ENCODE data around the gene KDM3B. TPM values are rescaled to one million over a fixed set of nuclear protein-coding genes. Genes with fewer than 3 reads are reported as not detected.

KDM3B gene
- total and polyA plus RNA-seq, 12 donors, result 23.2 to 68.4 (median 49.4) TPM

DNA sequence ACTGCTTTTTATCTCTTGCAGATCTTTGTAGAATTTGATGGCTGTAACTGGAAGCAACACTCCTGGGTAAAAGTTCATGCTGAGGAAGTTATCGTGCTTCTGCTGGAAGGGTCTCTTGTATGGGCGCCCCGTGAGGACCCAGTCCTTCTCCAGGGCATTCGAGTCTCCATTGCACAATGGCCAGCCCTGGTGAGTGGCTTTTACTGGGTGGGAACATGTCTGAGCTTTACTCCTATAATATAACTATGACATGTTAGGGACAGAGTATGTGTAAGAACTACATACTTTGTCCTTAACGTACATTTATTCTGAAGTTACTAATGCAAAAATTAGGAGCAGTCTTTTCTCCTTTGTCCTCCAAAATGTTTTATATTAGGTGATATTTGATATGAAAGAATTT lies 20.2 kb downstream of the KDM3B start:
- WGBS, 4 donors, result 63 to 73% (median 72%) methylated on average over 5 of the region's 5 CpGs
- Histone ChIP-seq H3K4me1 (replicated peaks in 1 of 2) (peaks cover 0 to 17% of the 10 kb centered on the region in 2 donors), H3K4me3 (no peak overlapping the region), H3K27me3 (no peaks in the 10 kb centered on the region), H3K9me3 (replicated peaks in 1 of 3) (no peaks in the 10 kb centered on the region), H3K36me3 (replicated peaks in 1 of 2) (peaks cover 0 to 42% of the 10 kb centered on the region in 2 donors), H3K27ac (no peak overlapping the region)
- DNase-seq, result no peak
- intact Hi-C loops (cut with DNase I), result no loop called here
- no peak for TF ChIP-seq POLR2A (IDR thresholded peaks at IDR 0.05)
- TF ChIP-seq, protein P1, sequence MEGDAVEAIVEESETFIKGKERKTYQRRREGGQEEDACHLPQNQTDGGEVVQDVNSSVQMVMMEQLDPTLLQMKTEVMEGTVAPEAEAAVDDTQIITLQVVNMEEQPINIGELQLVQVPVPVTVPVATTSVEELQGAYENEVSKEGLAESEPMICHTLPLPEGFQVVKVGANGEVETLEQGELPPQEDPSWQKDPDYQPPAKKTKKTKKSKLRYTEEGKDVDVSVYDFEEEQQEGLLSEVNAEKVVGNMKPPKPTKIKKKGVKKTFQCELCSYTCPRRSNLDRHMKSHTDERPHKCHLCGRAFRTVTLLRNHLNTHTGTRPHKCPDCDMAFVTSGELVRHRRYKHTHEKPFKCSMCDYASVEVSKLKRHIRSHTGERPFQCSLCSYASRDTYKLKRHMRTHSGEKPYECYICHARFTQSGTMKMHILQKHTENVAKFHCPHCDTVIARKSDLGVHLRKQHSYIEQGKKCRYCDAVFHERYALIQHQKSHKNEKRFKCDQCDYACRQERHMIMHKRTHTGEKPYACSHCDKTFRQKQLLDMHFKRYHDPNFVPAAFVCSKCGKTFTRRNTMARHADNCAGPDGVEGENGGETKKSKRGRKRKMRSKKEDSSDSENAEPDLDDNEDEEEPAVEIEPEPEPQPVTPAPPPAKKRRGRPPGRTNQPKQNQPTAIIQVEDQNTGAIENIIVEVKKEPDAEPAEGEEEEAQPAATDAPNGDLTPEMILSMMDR (IDR thresholded peaks at IDR 0.05), result no peak

GRCh38 chr5:138382347-138382746 lies 29.9 kb downstream of the KDM3B start:
- Histone ChIP-seq H3K36me3 (replicated peaks in 1 of 2) (peaks cover 0 to 86% of the 10 kb centered on the region in 2 donors), H3K27me3 (no peaks in the 10 kb centered on the region), H3K27ac (no peak overlapping the region), H3K9me3 (replicated peaks in 1 of 3) (no peaks in the 10 kb centered on the region), H3K4me1 (replicated peaks in 1 of 2) (no peaks in the 10 kb centered on the region), H3K4me3 (no peak overlapping the region)
- TF ChIP-seq POLR2A (IDR thresholded peaks at IDR 0.05), result no peak
- TF ChIP-seq, protein P1 (IDR thresholded peaks at IDR 0.05), result no peak
- WGBS, 4 donors, result 93 to 97% (median 96%) methylated on average over 8 of the region's 8 CpGs
- no peak for DNase-seq
- intact Hi-C loops (cut with DNase I), result no loop called here

DNA sequence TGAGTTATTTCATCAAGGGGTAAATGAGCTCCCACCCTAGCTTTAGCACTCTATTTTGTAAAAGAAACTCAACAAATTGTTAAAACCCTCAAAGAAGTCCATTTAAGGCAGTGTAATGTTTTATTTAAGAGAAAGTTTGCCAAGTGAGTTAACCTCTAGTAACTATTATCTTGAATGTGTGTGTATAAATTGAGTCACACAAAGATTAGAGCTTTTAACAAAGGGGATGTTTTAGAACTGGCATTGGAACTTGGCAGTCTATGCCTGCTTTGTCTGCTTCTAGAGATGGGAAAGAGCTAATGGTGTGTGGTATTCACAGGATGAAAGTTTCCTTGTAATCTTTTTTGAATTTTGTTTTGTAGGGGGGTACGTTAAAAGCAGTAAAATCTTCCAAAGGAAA lies 33.2 kb downstream of the KDM3B start:
- WGBS, 4 donors, result 86 to 96% (median 90%) methylated on average over 1 of the region's 1 CpG
- intact Hi-C loops (cut with DNase I), result no loop called here
- Histone ChIP-seq H3K9me3 (replicated peaks in 1 of 3) (no peaks in the 10 kb centered on the region), H3K27ac (no peak overlapping the region), H3K36me3 (replicated peaks in 1 of 2) (peaks cover 0 to 77% of the 10 kb centered on the region in 2 donors), H3K4me3 (no peak overlapping the region), H3K27me3 (no peaks in the 10 kb centered on the region), H3K4me1 (replicated peaks in 1 of 2) (no peaks in the 10 kb centered on the region)
- no peak for DNase-seq
- TF ChIP-seq, protein P1 (IDR thresholded peaks at IDR 0.05), result no peak
- TF ChIP-seq POLR2A (IDR thresholded peaks at IDR 0.05), result no peak

GRCh38 chr5:138386290-138386689 lies 33.8 kb downstream of the KDM3B start:
- no peak for DNase-seq
- WGBS, 4 donors, result 90 to 96% (median 92%) methylated on average over 9 to 10 of the region's 10 CpGs
- H3K27me3 ChIP-seq, result no peaks in the 10 kb centered on the region
- H3K9me3 ChIP-seq (replicated peaks in 1 of 3), result no peaks in the 10 kb centered on the region
- no peak overlapping the region for H3K27ac ChIP-seq
- H3K36me3 ChIP-seq (replicated peaks in 1 of 2), result peaks cover 0 to 78% of the 10 kb centered on the region in 2 donors
- no peak for TF ChIP-seq POLR2A (IDR thresholded peaks at IDR 0.05)
- TF ChIP-seq, protein P1 (IDR thresholded peaks at IDR 0.05), result no peak
- intact Hi-C loops (cut with DNase I), result no loop called here
- H3K4me3 ChIP-seq, result no peak overlapping the region
- no peaks in the 10 kb centered on the region for H3K4me1 ChIP-seq (replicated peaks in 1 of 2)

Measured in adrenal gland (tissue), 12 donors.